HUDEP-2 (cell line): ENCODE data around the gene MYCN.
"Not testable (repeated sequence)": the region's sequence is repeated elsewhere in the genome, so short reads cannot be mapped to it uniquely, and the experiment has no call there.

ENCODE experiments used
- DNase-seq, 76 experiments: peaks; one replicate each; lab custom pipeline; 2025; ENCODE audit not compliant: unreplicated experiment in 76 of 76; lab: John Stamatoyannopoulos, UW

MYCN gene

GRCh38 chr2:15942711-15943345, 2.5 kb downstream of the MYCN start:
- no peak for DNase-seq

GRCh38 chr2:15943378-15944280, 3.3 kb downstream of the MYCN start:
- no peak for DNase-seq

GRCh38 chr2:15944325-15945017, 4.1 kb downstream of the MYCN start:
- no peak for DNase-seq

- no peak for DNase-seq
Observed at GRCh38 chr2:15945909-15946705, 5.8 kb downstream of the MYCN start.

GRCh38 chr2:15946983-15947382, 6.6 kb downstream of the MYCN start:
- DNase-seq = no peak

- DNase-seq = no peak
Observed at GRCh38 chr2:15947431-15947830, 7.1 kb downstream of the MYCN start.

- no peak for DNase-seq
Observed at GRCh38 chr2:15948704-15948957, 8.3 kb downstream of the MYCN start.

- no peak for DNase-seq
Observed at GRCh38 chr2:15949126-15949525, 8.8 kb downstream of the MYCN start.

- no peak for DNase-seq
Observed at GRCh38 chr2:15949551-15949950, 9.2 kb downstream of the MYCN start.

GRCh38 chr2:15950088-15950952, 10.0 kb downstream of the MYCN start:
- DNase-seq = no peak

- not testable (repeated sequence) for DNase-seq
Observed at GRCh38 chr2:15951936-15952335, 11.6 kb downstream of the MYCN start.

GRCh38 chr2:15952451-15953146, 12.2 kb downstream of the MYCN start:
- DNase-seq = no peak

- DNase-seq = no peak
Observed at GRCh38 chr2:15953147-15953630, 12.8 kb downstream of the MYCN start.

GRCh38 chr2:15953891-15954680, 13.7 kb downstream of the MYCN start:
- no peak for DNase-seq

- DNase-seq = no peak
Observed at GRCh38 chr2:15954761-15955160, 14.4 kb downstream of the MYCN start.

GRCh38 chr2:15955232-15955988, 15.1 kb downstream of the MYCN start:
- no peak for DNase-seq

- DNase-seq = no peak
Observed at GRCh38 chr2:15956230-15956629, 15.9 kb downstream of the MYCN start.
